SK-N-SH (cell line): ENCODE measurements around the gene SPTBN1. TPM values are rescaled to one million over a fixed set of nuclear protein-coding genes. Genes with fewer than 3 reads are reported as not detected.

Source experiments
- CTCF ChIA-PET: fragments of 300-600, 350-600 bp; formaldehyde crosslinking; extraction: SDS; loops from one replicate; lab custom pipeline; 2021; lab: Yijun Ruan, JAX
- POLR2A ChIA-PET: fragments of 350-600 bp; sonication (Branson Sonifier 250); formaldehyde crosslinking; extraction: SDS; loops from one replicate; lab custom pipeline; 2020; ENCODE audit warnings: antibody characterized with exemption, inconsistent platforms; lab: Yijun Ruan, JAX
- DNase-seq: peaks from one replicate; pipeline ENCODE4 v3.0.0; 2012
- H2AFZ ChIP-seq: fragments of 200-600 bp; sonication (generic); 2 replicates; pipeline ENCODE4 v1.8.1; 2016; ENCODE audit warnings: antibody characterized with exemption, mild to moderate bottlenecking, low read depth
- H3F3A ChIP-seq: fragments of 200-600 bp; sonication (generic); replicated peaks from 2 replicates; pipeline ENCODE3; 2016; ENCODE audit warnings: antibody characterized with exemption, mild to moderate bottlenecking; ENCODE audit not compliant: insufficient read depth
- H3K27ac ChIP-seq, 2 experiments: fragments of 200-500 bp in 1 of 2; fragments of 200-600 bp in 1 of 2; sonication (Bioruptor generic) in 1 of 2; sonication (generic), shearing (Covaris generic) in 1 of 2; 2 replicates each; pipeline versions ENCODE4 v1.5.1 to v1.6.1; 2014 to 2016; ENCODE audit warnings: low read depth in 2 of 2, inconsistent platforms in 1 of 2, low read length in 1 of 2, mild to moderate bottlenecking in 1 of 2, mixed read lengths in 1 of 2
- H3K27me3 ChIP-seq: fragments of 200-600 bp; sonication (generic), shearing (Covaris generic); 2 replicates; pipeline ENCODE4 v1.6.1; 2016; ENCODE audit warnings: mixed run types; ENCODE audit not compliant: insufficient read depth
- H3K36me3 ChIP-seq, 2 experiments: fragments of 200-500 bp in 1 of 2; fragments of 200-600 bp in 1 of 2; sonication (Bioruptor generic) in 1 of 2; sonication (generic) in 1 of 2; replicated peaks in 1 of 2; 2 replicates each; pipeline versions ENCODE3 to v1.5.1; 2014 to 2016; ENCODE audit warnings: low read length in 1 of 2, mild to moderate bottlenecking in 1 of 2; ENCODE audit not compliant: insufficient read depth in 2 of 2, control insufficient read depth in 1 of 2
- H3K4me1 ChIP-seq, 2 experiments: fragments of 200-500 bp in 1 of 2; fragments of 200-600 bp in 1 of 2; sonication (Bioruptor generic) in 1 of 2; sonication (generic), shearing (Covaris generic) in 1 of 2; 2 replicates each; pipeline versions ENCODE4 v1.5.1 to v1.6.1; 2014 to 2016; ENCODE audit warnings: low read depth in 1 of 2, low read length in 1 of 2, mixed run types in 1 of 2; ENCODE audit not compliant: insufficient read depth in 2 of 2, control insufficient read depth in 1 of 2
- H3K4me2 ChIP-seq: fragments of 200-600 bp; sonication (generic), shearing (Covaris generic); 2 replicates; pipeline ENCODE4 v1.6.1; 2017; ENCODE audit warnings: mixed run types
- H3K4me3 ChIP-seq, 2 experiments: fragments of 200-500 bp in 1 of 2; fragments of 200-600 bp in 1 of 2; sonication (Bioruptor generic) in 1 of 2; sonication (generic), shearing (Covaris generic) in 1 of 2; 2 replicates each; pipeline versions ENCODE4 v1.5.1 to v1.8.1; 2014 to 2016; ENCODE audit warnings: low read depth in 2 of 2, inconsistent platforms in 1 of 2, low read length in 1 of 2, mild to moderate bottlenecking in 1 of 2, mixed read lengths in 1 of 2, moderate library complexity in 1 of 2
- H3K79me2 ChIP-seq: fragments of 200-600 bp; sonication (generic); 2 replicates; pipeline ENCODE4 v1.8.1; 2017; ENCODE audit warnings: mild to moderate bottlenecking; ENCODE audit not compliant: insufficient read depth
- H3K9ac ChIP-seq: fragments of 200-600 bp; sonication (generic); 2 replicates; pipeline ENCODE4 v1.6.1; 2017; ENCODE audit warnings: mixed run types
- H3K9me2 ChIP-seq: fragments of 200-600 bp; sonication (generic); 2 replicates; pipeline ENCODE4 v1.6.1; 2017; ENCODE audit warnings: mixed run types
- H3K9me3 ChIP-seq: fragments of 200-600 bp; sonication (generic); 2 replicates; pipeline ENCODE4 v1.6.1; 2017; ENCODE audit warnings: mixed run types, mild to moderate bottlenecking, moderate library complexity
- H4K20me1 ChIP-seq: fragments of 200-600 bp; sonication (generic); 2 replicates; pipeline ENCODE4 v1.6.1; 2017; ENCODE audit warnings: mild to moderate bottlenecking, mixed run types; ENCODE audit not compliant: insufficient read depth
- EP300 ChIP-seq, 2 experiments: IDR thresholded peaks; 2 replicates each; pipeline versions ENCODE4 v1.4.0 to v1.6.1; 2012; ENCODE audit warnings: borderline replicate concordance in 1 of 2, low read depth in 1 of 2, low read length in 1 of 2
- FOXM1 ChIP-seq: IDR thresholded peaks from 2 replicates; pipeline ENCODE4 v1.4.0; 2012; ENCODE audit warnings: low read depth, mild to moderate bottlenecking
- MXI1 ChIP-seq: IDR thresholded peaks from 2 replicates; pipeline ENCODE4 v1.6.1; 2012; ENCODE audit warnings: mild to moderate bottlenecking, low read depth, low read length, improper control_type of control experiment
- NFIC ChIP-seq: IDR thresholded peaks from 2 replicates; pipeline ENCODE4 v1.4.0; 2012; ENCODE audit warnings: borderline replicate concordance
- POLR2AphosphoS5 ChIP-seq: IDR thresholded peaks from 2 replicates; pipeline ENCODE4 v1.6.1; 2012; ENCODE audit warnings: low read depth, low read length
- RCOR1 ChIP-seq: fragments of 150-350 bp; IDR thresholded peaks from 2 replicates; pipeline ENCODE4 v1.6.1; 2017; ENCODE audit warnings: antibody characterized with exemption, low read length
- SIN3A ChIP-seq: IDR thresholded peaks from 2 replicates; pipeline ENCODE4 v1.6.1; 2012; ENCODE audit warnings: low read depth, mild to moderate bottlenecking, low read length, moderate library complexity, borderline replicate concordance
- TAF1 ChIP-seq: IDR thresholded peaks from 2 replicates; pipeline ENCODE4 v1.6.1; 2012; ENCODE audit warnings: low read depth, mild to moderate bottlenecking, low read length, moderate library complexity, borderline replicate concordance
- TCF12 ChIP-seq: IDR thresholded peaks from 2 replicates; pipeline ENCODE4 v1.4.0; 2012
- TEAD4 ChIP-seq: IDR thresholded peaks from 2 replicates; pipeline ENCODE4 v1.4.0; 2012; ENCODE audit warnings: mild to moderate bottlenecking, borderline replicate concordance; ENCODE audit not compliant: insufficient read depth
- WGBS: methylation state at CpG from one replicate; pipeline ENCODE4 v1.1.6; 2017; ENCODE audit warnings: low lambda C conversion rate; 5-methylcytosine and 5-hydroxymethylcytosine counted together
- polyA plus RNA-seq, 3 experiments: library from polyadenylated mRNA; depleted of rRNA; stranded (reverse); fragments of >200 nt; gene quantifications; 2 replicates each; pipeline ENCODE4 v1.2.3, GENCODE V29; 2012
- TF ChIP-seq, protein P1 (sequence below): IDR thresholded peaks from 2 replicates; pipeline ENCODE4 v1.4.0; 2012; ENCODE audit warnings: low read depth, borderline replicate concordance
- TF ChIP-seq, protein P2 (sequence below): IDR thresholded peaks from 2 replicates; pipeline ENCODE4; 2012

SPTBN1 gene
- polyA plus RNA-seq, 1 of the 3 experiments (the other 2 are of a cell fraction): 29.1 TPM

DNA sequence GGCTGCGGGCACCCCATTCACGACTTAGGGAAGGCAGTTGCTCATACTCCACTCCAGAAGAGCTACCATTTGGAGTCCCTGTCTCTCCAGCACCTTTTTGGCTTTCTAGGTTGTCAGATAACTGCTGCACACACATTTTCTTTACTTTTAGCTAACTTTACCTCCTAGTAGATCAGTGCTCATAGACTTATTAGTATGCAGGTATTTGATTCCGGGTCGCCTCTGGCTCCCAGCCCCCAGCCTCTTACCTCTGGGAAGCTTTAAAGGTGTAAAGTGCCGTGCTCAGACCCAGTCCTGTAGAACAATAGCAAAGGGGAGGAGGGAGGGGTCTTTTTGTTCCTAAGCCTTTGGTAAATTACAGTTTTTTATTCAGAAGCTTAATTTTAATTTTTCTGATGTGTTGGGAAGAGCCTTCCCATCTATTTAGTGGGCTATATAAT lies 102.9 kb downstream of the SPTBN1 start:
- Histone ChIP-seq H4K20me1 (0 out of 2 replicates have a peak, but pooled peaks cover 6% of the 10 kb centered on the region), H2AFZ (no peak overlapping the region), H3K4me3 (peak overlapping the region; percentile 68 to 73), H3K4me2 (peak overlapping the region; percentile 84), H3K27me3 (no peaks in the 10 kb centered on the region), H3K4me1 (peaks cover 15 to 23% of the 10 kb centered on the region in 2 experiments), H3K36me3 (no peaks in the 10 kb centered on the region), H3K9me2 (no peaks in the 10 kb centered on the region), H3K9me3 (no peaks in the 10 kb centered on the region), H3F3A (peaks cover 34% of the 10 kb centered on the region), H3K9ac (peak overlapping the region; percentile 79), H3K27ac (peak overlapping the region; percentile 94 to 95), H3K79me2 (peaks cover 71% of the 10 kb centered on the region)
- POLR2A ChIA-PET: interaction anchor here (1.5 to 1.8 kb wide), 2 partner anchors 9 to 490 kb away, joined by 3 to 7 read pairs; no protein-coding TSS in a partner anchor
- TF ChIP-seq TCF12 (no peak), EP300 (IDR thresholded peaks at IDR 0.05; ENCODE audit: borderline replicate concordance in 1 of 2, low read depth in 1 of 2, low read length in 1 of 2) (no peak), TEAD4 (no peak), RCOR1 (no peak)
- TF ChIP-seq, protein P1, sequence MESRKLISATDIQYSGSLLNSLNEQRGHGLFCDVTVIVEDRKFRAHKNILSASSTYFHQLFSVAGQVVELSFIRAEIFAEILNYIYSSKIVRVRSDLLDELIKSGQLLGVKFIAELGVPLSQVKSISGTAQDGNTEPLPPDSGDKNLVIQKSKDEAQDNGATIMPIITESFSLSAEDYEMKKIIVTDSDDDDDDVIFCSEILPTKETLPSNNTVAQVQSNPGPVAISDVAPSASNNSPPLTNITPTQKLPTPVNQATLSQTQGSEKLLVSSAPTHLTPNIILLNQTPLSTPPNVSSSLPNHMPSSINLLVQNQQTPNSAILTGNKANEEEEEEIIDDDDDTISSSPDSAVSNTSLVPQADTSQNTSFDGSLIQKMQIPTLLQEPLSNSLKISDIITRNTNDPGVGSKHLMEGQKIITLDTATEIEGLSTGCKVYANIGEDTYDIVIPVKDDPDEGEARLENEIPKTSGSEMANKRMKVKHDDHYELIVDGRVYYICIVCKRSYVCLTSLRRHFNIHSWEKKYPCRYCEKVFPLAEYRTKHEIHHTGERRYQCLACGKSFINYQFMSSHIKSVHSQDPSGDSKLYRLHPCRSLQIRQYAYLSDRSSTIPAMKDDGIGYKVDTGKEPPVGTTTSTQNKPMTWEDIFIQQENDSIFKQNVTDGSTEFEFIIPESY: no peak
- peak; percentile 53 for DNase-seq
- CTCF ChIA-PET: interaction anchor here (1.0 to 2.7 kb wide), 8 partner anchors 11 to 452 kb away, joined by 3 to 11 read pairs (median 4); no protein-coding TSS in a partner anchor
- 4% methylated on average over 3 of the region's 5 CpGs for WGBS

DNA sequence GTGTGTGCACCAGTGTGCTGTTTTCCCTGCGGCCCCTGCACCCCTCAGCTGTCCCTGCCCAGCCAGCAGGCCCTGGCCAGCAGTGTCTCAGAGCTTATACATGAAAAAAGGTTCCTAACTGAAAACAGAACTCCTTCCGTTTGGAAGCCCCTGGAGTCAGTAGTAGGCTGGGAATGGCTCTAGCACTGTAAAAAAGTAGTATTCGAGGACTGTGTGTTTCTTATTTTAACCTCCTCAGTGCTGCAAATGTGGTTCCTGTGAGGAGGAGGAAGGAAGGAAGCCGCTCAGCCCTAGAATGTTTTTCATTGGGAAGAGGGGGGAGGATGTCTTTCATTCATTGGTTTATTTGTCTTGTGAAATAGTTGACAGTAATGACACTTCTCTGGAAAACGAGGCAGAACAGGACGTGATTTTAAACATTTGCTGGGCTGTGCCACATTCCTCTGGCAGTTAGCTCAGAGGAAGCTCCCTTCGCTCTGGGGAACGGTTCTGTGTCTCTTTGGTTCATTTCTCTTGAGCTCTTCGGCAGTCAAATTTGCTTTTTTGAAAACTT lies 103.5 kb downstream of the SPTBN1 start:
- H3K4me2 ChIP-seq: peak overlapping the region; percentile 84
- peak overlapping the region; percentile 79 for H3K9ac ChIP-seq
- no peaks in the 10 kb centered on the region for H3K9me3 ChIP-seq
- H3K4me3 ChIP-seq: peak overlapping the region; percentile 68 to 73
- no peaks in the 10 kb centered on the region for H3K36me3 ChIP-seq
- H4K20me1 ChIP-seq: 0 out of 2 replicates have a peak, but pooled peaks cover 6% of the 10 kb centered on the region
- CTCF ChIA-PET: interaction anchor here (0.9 to 2.7 kb wide), 5 partner anchors 11 to 452 kb away, joined by 3 to 11 read pairs (median 3); no protein-coding TSS in a partner anchor
- H3F3A ChIP-seq: peaks cover 34% of the 10 kb centered on the region
- H3K79me2 ChIP-seq: peaks cover 77% of the 10 kb centered on the region
- POLR2A ChIA-PET: interaction anchor here (1.5 to 1.8 kb wide), 2 partner anchors 10 to 489 kb away, joined by 3 to 7 read pairs; no protein-coding TSS in a partner anchor
- 0 out of 2 replicates have a peak overlapping the region, but pooled peaks have one; percentile 75 for H2AFZ ChIP-seq
- no peaks in the 10 kb centered on the region for H3K9me2 ChIP-seq
- peak; percentile 65 for DNase-seq
- peaks cover 15 to 27% of the 10 kb centered on the region in 2 experiments for H3K4me1 ChIP-seq
- under 1% methylated on average over 9 of the region's 9 CpGs for WGBS
- TF ChIP-seq TCF12: 0 out of 2 replicates have a peak, but pooled peaks have one; percentile 6
- TF ChIP-seq TAF1: peak; percentile 63
- TF ChIP-seq SIN3A: 0 out of 2 replicates have a peak, but pooled peaks have one; percentile 22
- TF ChIP-seq, protein P2, sequence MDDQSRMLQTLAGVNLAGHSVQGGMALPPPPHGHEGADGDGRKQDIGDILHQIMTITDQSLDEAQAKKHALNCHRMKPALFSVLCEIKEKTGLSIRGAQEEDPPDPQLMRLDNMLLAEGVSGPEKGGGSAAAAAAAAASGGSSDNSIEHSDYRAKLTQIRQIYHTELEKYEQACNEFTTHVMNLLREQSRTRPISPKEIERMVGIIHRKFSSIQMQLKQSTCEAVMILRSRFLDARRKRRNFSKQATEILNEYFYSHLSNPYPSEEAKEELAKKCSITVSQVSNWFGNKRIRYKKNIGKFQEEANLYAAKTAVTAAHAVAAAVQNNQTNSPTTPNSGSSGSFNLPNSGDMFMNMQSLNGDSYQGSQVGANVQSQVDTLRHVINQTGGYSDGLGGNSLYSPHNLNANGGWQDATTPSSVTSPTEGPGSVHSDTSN: peak; percentile 50
- TF ChIP-seq MXI1: peak; percentile 27
- peak; percentile 50; the same call in 1 of the 2 replicates for TF ChIP-seq POLR2AphosphoS5
- no peak for TF ChIP-seq NFIC
- TF ChIP-seq FOXM1: no peak
- peak overlapping the region; percentile 94 to 95 for H3K27ac ChIP-seq
- H3K27me3 ChIP-seq: no peaks in the 10 kb centered on the region
